AG10803 (cell line): Measurements from ENCODE around the gene C1orf167.

Source experiments
- DNase-seq: peaks from one replicate; pipeline ENCODE4 v3.0.0; 2010; ENCODE audit warnings: low read depth
- H3K4me3 ChIP-seq: 2 replicates; pipeline ENCODE4 v1.5.1; 2011; ENCODE audit warnings: mild to moderate bottlenecking, low read length, control low read depth
- TF ChIP-seq, protein P1 (sequence below): conservative IDR thresholded peaks from 2 replicates; pipeline ENCODE4 v1.5.1; 2011; ENCODE audit warnings: mild to moderate bottlenecking, low read length, control low read depth, inconsistent platforms

Gene C1orf167

DNA sequence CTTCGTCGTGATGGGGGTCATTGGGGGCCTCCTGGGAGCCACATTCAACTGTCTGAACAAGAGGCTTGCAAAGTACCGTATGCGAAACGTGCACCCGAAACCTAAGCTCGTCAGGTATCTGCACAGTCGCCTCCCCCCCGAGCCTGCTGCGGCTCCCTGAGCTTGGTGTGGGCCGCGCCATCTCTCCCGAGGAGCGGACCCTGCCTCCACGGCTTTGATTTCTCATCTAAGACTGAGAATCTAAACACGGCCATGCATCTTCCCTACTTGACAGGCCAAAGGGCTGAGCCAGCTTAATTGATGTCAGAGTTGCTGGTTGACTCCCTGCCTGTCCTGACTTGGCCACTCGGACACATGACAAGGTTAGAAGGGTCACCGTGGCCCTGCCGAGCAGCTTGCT lies 66.5 kb downstream of the C1orf167 start:
- no peak overlapping the region for H3K4me3 ChIP-seq
- no peak for DNase-seq
- TF ChIP-seq, protein P1, sequence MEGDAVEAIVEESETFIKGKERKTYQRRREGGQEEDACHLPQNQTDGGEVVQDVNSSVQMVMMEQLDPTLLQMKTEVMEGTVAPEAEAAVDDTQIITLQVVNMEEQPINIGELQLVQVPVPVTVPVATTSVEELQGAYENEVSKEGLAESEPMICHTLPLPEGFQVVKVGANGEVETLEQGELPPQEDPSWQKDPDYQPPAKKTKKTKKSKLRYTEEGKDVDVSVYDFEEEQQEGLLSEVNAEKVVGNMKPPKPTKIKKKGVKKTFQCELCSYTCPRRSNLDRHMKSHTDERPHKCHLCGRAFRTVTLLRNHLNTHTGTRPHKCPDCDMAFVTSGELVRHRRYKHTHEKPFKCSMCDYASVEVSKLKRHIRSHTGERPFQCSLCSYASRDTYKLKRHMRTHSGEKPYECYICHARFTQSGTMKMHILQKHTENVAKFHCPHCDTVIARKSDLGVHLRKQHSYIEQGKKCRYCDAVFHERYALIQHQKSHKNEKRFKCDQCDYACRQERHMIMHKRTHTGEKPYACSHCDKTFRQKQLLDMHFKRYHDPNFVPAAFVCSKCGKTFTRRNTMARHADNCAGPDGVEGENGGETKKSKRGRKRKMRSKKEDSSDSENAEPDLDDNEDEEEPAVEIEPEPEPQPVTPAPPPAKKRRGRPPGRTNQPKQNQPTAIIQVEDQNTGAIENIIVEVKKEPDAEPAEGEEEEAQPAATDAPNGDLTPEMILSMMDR, result no peak

DNA sequence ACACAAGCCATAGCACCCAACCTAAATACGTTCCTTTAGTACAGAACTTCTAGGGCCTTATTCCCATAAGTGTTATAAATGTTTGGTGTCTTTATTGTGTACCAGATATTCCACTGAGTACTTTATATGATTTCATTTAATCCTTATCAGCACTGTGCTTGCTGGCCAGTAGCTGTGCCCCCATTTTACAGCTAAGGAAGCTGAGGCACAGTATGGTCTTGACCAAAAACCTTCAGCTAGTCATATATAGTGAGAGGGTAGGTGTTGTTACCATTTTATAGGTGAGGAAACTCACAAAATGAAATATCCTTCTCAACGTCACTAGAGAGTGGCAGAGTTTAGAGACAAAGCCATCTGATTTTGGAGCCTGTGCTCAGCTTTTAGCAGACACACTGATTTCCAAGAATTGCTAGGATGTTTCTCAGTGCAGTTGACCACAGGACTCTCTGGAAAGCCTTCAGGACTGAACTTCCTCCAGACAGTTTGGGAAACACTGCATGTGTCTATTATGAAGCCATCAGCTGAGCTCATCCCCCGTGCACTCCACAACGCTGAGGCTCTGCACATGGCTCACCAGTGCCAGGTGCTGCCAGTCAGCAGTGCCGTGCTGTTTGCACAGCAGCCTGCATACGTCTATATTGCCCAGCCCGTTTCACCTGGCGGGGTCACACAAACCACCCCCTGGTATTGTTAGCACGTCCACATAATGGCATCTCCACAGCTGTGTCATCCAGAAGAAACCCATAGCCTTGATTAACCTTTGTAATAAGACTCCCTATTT lies 70.1 kb downstream of the C1orf167 start:
- TF ChIP-seq, protein P1, result no peak
- DNase-seq, result peak; percentile 55
- H3K4me3 ChIP-seq, result no peak overlapping the region

DNA sequence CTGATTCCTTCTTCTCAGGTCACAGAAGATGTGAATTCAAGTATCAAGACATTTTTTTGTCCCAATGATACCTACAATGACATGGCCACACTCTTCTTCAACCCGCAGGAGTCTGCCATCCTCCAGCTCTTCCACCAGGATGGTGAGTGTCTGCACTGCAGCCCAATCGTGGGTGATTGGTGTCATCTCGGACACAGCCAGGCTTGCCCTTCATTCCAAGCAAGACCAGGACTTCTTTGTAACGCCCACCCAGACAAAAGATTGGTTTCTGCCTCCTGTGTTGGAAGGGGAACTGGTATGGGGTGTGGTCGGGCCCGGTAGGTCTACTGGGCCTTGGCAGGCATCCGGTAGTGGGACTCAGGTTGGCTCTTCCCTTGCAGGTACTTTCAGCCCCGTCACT lies 71.5 kb downstream of the C1orf167 start:
- DNase-seq, result no peak
- no peak overlapping the region for H3K4me3 ChIP-seq
- TF ChIP-seq, protein P1, result no peak

DNA sequence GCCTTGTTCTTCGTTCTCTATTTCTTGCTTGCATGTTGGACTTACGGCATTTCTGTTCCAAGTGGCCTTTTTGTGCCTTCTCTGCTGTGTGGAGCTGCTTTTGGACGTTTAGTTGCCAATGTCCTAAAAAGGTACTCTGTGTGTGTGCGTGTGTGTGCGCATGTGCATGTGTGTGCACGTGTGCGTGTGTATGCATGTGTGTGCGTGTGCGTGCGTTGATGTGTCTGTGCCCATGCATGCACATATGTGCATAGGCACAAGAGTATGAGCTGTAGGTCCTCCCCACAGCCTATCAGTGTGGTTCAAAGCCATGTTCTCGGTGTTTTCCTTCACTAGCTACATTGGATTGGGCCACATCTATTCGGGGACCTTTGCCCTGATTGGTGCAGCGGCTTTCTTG lies 71.9 kb downstream of the C1orf167 start:
- TF ChIP-seq, protein P1, result no peak
- DNase-seq, result no peak
- H3K4me3 ChIP-seq, result no peak overlapping the region

DNA sequence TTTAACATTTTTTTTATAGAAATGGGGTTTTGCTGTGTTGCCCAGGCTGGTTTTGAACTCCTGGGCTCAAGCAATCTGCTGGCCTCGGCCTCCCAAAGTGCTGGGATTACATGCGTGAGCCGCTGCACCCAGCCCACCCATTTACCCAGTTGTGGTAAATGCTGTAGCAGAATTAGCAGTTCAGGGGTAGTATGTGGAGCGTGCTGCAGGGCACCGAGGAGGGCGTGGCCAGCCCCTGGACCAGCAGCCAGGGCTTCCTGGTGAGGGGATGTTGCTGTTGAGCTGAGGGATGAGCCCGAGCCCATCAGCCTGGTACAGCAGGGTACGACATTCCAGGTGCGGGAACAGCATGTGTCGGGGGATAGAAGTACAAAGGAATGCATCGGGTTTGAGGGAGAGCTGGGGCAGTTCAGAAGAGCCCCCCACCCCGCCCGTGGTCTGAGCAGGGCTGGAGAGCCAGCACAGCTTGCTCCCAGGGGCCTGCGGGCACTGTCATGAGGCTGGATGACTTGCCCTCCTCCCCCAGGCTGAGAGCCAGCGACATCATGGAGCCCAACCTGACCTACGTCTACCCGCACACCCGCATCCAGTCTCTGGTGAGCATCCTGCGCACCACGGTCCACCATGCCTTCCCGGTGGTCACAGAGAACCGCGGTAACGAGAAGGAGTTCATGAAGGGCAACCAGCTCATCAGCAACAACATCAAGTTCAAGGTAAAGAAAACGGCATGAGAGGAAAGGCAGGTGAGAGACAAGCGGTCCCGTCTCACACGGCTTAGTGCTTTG lies 73.6 kb downstream of the C1orf167 start:
- H3K4me3 ChIP-seq, result no peak overlapping the region
- DNase-seq, result no peak
- TF ChIP-seq, protein P1, result no peak

DNA sequence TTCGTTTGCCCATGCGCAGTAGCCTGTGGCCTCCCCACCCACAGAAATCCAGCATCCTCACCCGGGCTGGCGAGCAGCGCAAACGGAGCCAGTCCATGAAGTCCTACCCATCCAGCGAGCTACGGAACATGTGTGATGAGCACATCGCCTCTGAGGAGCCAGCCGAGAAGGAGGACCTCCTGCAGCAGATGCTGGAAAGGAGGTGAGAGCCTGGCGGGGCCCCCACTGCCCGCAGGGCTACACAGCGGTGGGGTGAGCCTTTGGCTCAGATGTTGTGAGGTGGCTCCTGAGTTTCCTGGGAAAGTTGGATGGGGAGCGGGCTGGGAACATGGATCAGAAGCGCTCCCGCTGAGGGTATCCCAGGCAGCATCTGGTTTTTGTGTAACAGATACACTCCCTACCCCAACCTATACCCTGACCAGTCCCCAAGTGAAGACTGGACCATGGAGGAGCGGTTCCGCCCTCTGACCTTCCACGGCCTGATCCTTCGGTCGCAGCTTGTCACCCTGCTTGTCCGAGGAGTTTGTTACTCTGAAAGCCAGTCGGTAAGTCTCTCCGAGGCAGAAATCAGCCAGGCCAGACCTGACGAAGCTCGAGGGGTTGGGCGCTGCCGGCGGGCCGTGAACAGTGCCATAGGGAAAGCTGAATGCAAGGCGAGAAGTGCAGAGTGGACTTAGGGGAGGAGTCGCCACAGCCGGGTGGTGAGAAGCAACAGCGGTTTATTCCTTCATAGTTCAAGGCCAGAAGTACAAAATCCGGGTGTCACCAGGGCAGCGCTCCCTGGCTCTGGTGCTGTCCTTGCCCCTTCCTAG lies 75.2 kb downstream of the C1orf167 start:
- no peak for DNase-seq

More for the DNA sequence above, 75.2 kb downstream of the C1orf167 start:
- TF ChIP-seq, protein P1, result no peak
- no peak overlapping the region for H3K4me3 ChIP-seq
